HG02798 (cell line): ENCODE measurements around the gene PXDN.
"Not testable (repeated sequence)": the region's sequence is repeated elsewhere in the genome, so short reads cannot be mapped to it uniquely, and the experiment has no call there.

ENCODE experiments used
- ATAC-seq: cut with Tn5 transposase; IDR thresholded peaks from one replicate; pipeline ENCODE4 v1.9.1; 2021; ENCODE audit warnings: mild to moderate bottlenecking; ENCODE audit not compliant: unreplicated experiment, poor library complexity

PXDN gene

GRCh38 chr2:1639086-1639858, 105.0 kb downstream of the PXDN start:
- ATAC-seq = no peak

GRCh38 chr2:1638281-1638860, 105.9 kb downstream of the PXDN start:
- ATAC-seq = no peak

GRCh38 chr2:1636791-1637415, 107.4 kb downstream of the PXDN start:
- ATAC-seq = no peak

GRCh38 chr2:1635823-1636222, 108.5 kb downstream of the PXDN start:
- no peak for ATAC-seq

- ATAC-seq = no peak
These were observed 109.5 kb downstream of the PXDN start for GRCh38 chr2:1634681-1635341.

GRCh38 chr2:1633936-1634587, 110.3 kb downstream of the PXDN start:
- ATAC-seq = no peak

- no peak for ATAC-seq
These were observed 111.1 kb downstream of the PXDN start for GRCh38 chr2:1633092-1633671.

- ATAC-seq = no peak
These were observed 111.8 kb downstream of the PXDN start for GRCh38 chr2:1632510-1632909.

GRCh38 chr2:1632002-1632348, 112.3 kb downstream of the PXDN start:
- ATAC-seq = no peak

- no peak for ATAC-seq
These were observed 112.9 kb downstream of the PXDN start for GRCh38 chr2:1631292-1632001.

- no peak for ATAC-seq
These were observed 115.4 kb downstream of the PXDN start for GRCh38 chr2:1628893-1629292.

GRCh38 chr2:1627628-1628381, 116.5 kb downstream of the PXDN start:
- no peak for ATAC-seq

GRCh38 chr2:1626271-1626681, 118.0 kb downstream of the PXDN start:
- ATAC-seq = no peak

- ATAC-seq = no peak
These were observed 118.9 kb downstream of the PXDN start for GRCh38 chr2:1625281-1626001.

GRCh38 chr2:1623906-1624445, 120.3 kb downstream of the PXDN start:
- ATAC-seq = no peak

- ATAC-seq = no peak
These were observed 121.7 kb downstream of the PXDN start for GRCh38 chr2:1622521-1623200.

GRCh38 chr2:1621976-1622375, 122.3 kb downstream of the PXDN start:
- not testable (repeated sequence) for ATAC-seq

GRCh38 chr2:1621501-1621900, 122.8 kb downstream of the PXDN start:
- no peak for ATAC-seq
